SW 1271 (cell line): Measurements from ENCODE around the gene LSM2.
"Not testable (repeated sequence)": the region's sequence is repeated elsewhere in the genome, so short reads cannot be mapped to it uniquely, and the experiment has no call there.

Source experiments
- DNase-seq, 2 experiments: peaks; one replicate each; lab custom pipeline; 2025; lab: John Stamatoyannopoulos, UW

LSM2 gene

GRCh38 chr6:31797588-31797987, 9.2 kb downstream of the LSM2 start:
- DNase-seq = no peak

GRCh38 chr6:31796993-31797385, 9.8 kb downstream of the LSM2 start:
- DNase-seq = no peak

GRCh38 chr6:31795616-31796298, 11.0 kb downstream of the LSM2 start, which contains the start of gene VARS1:
TSS of gene VARS1 (minus strand) at chr6:31795752. CDS start at chr6:31795217, 535 bp downstream.
- DNase-seq = peak; percentile 69 to 87

- DNase-seq = no peak
These were observed 11.7 kb downstream of the LSM2 start for GRCh38 chr6:31794866-31795615.

- peak in 1 of 2 experiments; percentile 36 for DNase-seq
These were observed 12.4 kb downstream of the LSM2 start for GRCh38 chr6:31794294-31794865.

GRCh38 chr6:31793927-31794245, 12.9 kb downstream of the LSM2 start:
- not testable (repeated sequence) for DNase-seq

GRCh38 chr6:31792761-31793171, 14.0 kb downstream of the LSM2 start:
- no peak for DNase-seq

- no peak for DNase-seq
These were observed 14.7 kb downstream of the LSM2 start for GRCh38 chr6:31792090-31792374.

- peak in 1 of 2 experiments; percentile 71 for DNase-seq
These were observed 15.3 kb downstream of the LSM2 start for GRCh38 chr6:31791324-31792089.

GRCh38 chr6:31785475-31785874, 21.3 kb downstream of the LSM2 start:
- no peak for DNase-seq

- no peak for DNase-seq
These were observed 22.5 kb downstream of the LSM2 start for GRCh38 chr6:31784098-31784925.

GRCh38 chr6:31782126-31782855, 24.5 kb downstream of the LSM2 start:
- DNase-seq = no peak

- no peak for DNase-seq
These were observed 25.3 kb downstream of the LSM2 start for GRCh38 chr6:31781244-31782125.

GRCh38 chr6:31780507-31781243, 26.1 kb downstream of the LSM2 start:
- no peak for DNase-seq

GRCh38 chr6:31779908-31780307, 26.9 kb downstream of the LSM2 start:
- no peak for DNase-seq

- DNase-seq = no peak
These were observed 27.5 kb downstream of the LSM2 start for GRCh38 chr6:31778999-31779885.

GRCh38 chr6:31778193-31778592, 28.6 kb downstream of the LSM2 start:
- DNase-seq = no peak

GRCh38 chr6:31777667-31778050, 29.1 kb downstream of the LSM2 start:
- no peak for DNase-seq
